Activated CD8-positive, alpha-beta T cell treated with anti-CD3 and anti-CD28 coated beads for 36 hours (primary cell): ENCODE results near the gene PLEKHG1. TPM values are rescaled to one million over a fixed set of nuclear protein-coding genes. Genes with fewer than 3 reads are reported as not detected.

ENCODE experiments used
- ATAC-seq: fragments of 200-7000 bp; cut with Tn5 transposase; one replicate; pipeline ENCODE4 v1.10.0; 2021; ENCODE audit warnings: mild to moderate bottlenecking, moderate library complexity
- CTCF ChIA-PET: fragments of 350-600 bp; sonication (Branson Sonifier 250); formaldehyde crosslinking; loops from one replicate; lab custom pipeline; 2021; ENCODE audit warnings: antibody characterized with exemption; lab: Charles Lee
- POLR2A ChIA-PET: fragments of 350-600 bp; sonication (Branson Sonifier 250); formaldehyde crosslinking; loops from one replicate; lab custom pipeline; 2021; ENCODE audit warnings: antibody characterized with exemption; lab: Charles Lee
- DNase-seq: peaks from one replicate; pipeline ENCODE4 v3.0.0-alpha.2; 2020
- H3K27ac Mint-ChIP-seq: one replicate; pipeline ENCODE4 v1.8.0; 2021; ENCODE audit warnings: mild to moderate bottlenecking, mixed read lengths
- H3K27me3 Mint-ChIP-seq: one replicate; pipeline ENCODE4 v1.8.0; 2021; ENCODE audit warnings: mixed read lengths
- H3K36me3 Mint-ChIP-seq: one replicate; pipeline ENCODE4 v1.8.0; 2021; ENCODE audit warnings: low read depth, mixed read lengths
- H3K4me1 Mint-ChIP-seq: one replicate; pipeline ENCODE4 v1.8.0; 2021; ENCODE audit warnings: low read depth, mixed read lengths
- H3K4me3 Mint-ChIP-seq: one replicate; pipeline ENCODE4 v1.8.0; 2021; ENCODE audit warnings: mild to moderate bottlenecking, moderate library complexity, mixed read lengths
- H3K9me3 Mint-ChIP-seq: one replicate; pipeline ENCODE4 v1.8.0; 2021; ENCODE audit warnings: mixed read lengths
- CTCF ChIP-seq: fragments of 200-600 bp; IDR thresholded peaks from one replicate; pipeline ENCODE4 v1.8.0; 2022; ENCODE audit warnings: antibody characterized with exemption, mild to moderate bottlenecking
- intact Hi-C: fragments of 100-400 bp; cut with micrococcal nuclease; formaldehyde crosslinking; loops from one replicate; pipeline ENCODE4 v1.10.0; 2022
- total RNA-seq, 2 experiments: library from RNA; stranded (reverse); gene quantifications; one replicate each; pipeline ENCODE4 v1.2.3, GENCODE V29; 2021

Gene PLEKHG1
- total RNA-seq, 2 experiments from 2014 or later = 4.2 to 4.8 TPM

GRCh38 chr6:150619275-150619674, 19.6 kb downstream of the PLEKHG1 start:
- TF ChIP-seq CTCF = no peak
- no peak overlapping the region for H3K4me3 Mint-ChIP-seq
- POLR2A ChIA-PET = interaction anchor here (0.9 to 1.4 kb wide), 2 partner anchors 13 to 18 kb away, joined by 3 to 5 read pairs; no protein-coding TSS in a partner anchor
- H3K27ac Mint-ChIP-seq = no peak overlapping the region
- intact Hi-C loops = no loop called here
- no peaks in the 10 kb centered on the region for H3K9me3 Mint-ChIP-seq
- CTCF ChIA-PET = interaction anchor here (1.1 to 2.1 kb wide), 3 partner anchors 13 to 201 kb away, joined by 3 to 6 read pairs (median 4); no protein-coding TSS in a partner anchor
- DNase-seq (no peak), ATAC-seq (no peak)
- H3K4me1 Mint-ChIP-seq = peaks cover 15% of the 10 kb centered on the region
- H3K27me3 Mint-ChIP-seq = peaks cover 14% of the 10 kb centered on the region
- no peaks in the 10 kb centered on the region for H3K36me3 Mint-ChIP-seq

GRCh38 chr6:150620244-150620643, 20.6 kb downstream of the PLEKHG1 start:
- Mint-ChIP-seq H3K27ac (no peak overlapping the region), H3K27me3 (peaks cover 12% of the 10 kb centered on the region), H3K4me3 (no peak overlapping the region), H3K36me3 (no peaks in the 10 kb centered on the region), H3K9me3 (no peaks in the 10 kb centered on the region), H3K4me1 (peaks cover 15% of the 10 kb centered on the region)
- CTCF ChIA-PET = no interaction called here
- TF ChIP-seq CTCF = no peak
- DNase-seq (no peak), ATAC-seq (no peak)
- intact Hi-C loops = no loop called here
- POLR2A ChIA-PET = interaction anchor here (1.4 kb wide), 1 partner anchor 12 kb away, joined by 5 read pairs; no protein-coding TSS in a partner anchor

- ChIA-PET CTCF (no interaction called here), POLR2A (no interaction called here)
- H3K4me3 Mint-ChIP-seq = no peak overlapping the region
- peaks cover 12% of the 10 kb centered on the region for H3K27me3 Mint-ChIP-seq
- ATAC-seq (no peak), DNase-seq (no peak)
- H3K36me3 Mint-ChIP-seq = no peaks in the 10 kb centered on the region
- H3K27ac Mint-ChIP-seq = no peak overlapping the region
- no peak for TF ChIP-seq CTCF
- intact Hi-C loops = no loop called here
- H3K4me1 Mint-ChIP-seq = peaks cover 15% of the 10 kb centered on the region
- no peaks in the 10 kb centered on the region for H3K9me3 Mint-ChIP-seq
These were observed 21.1 kb downstream of the PLEKHG1 start for GRCh38 chr6:150620763-150621162.

GRCh38 chr6:150622476-150622875, 22.8 kb downstream of the PLEKHG1 start:
- Mint-ChIP-seq H3K4me1 (peaks cover 15% of the 10 kb centered on the region), H3K36me3 (no peaks in the 10 kb centered on the region), H3K9me3 (no peaks in the 10 kb centered on the region), H3K27ac (no peak overlapping the region), H3K4me3 (no peak overlapping the region), H3K27me3 (peaks cover 9% of the 10 kb centered on the region)
- intact Hi-C loops = no loop called here
- DNase-seq (no peak), ATAC-seq (no peak)
- no peak for TF ChIP-seq CTCF
- ChIA-PET POLR2A (no interaction called here), CTCF (no interaction called here)

- Mint-ChIP-seq H3K9me3 (no peaks in the 10 kb centered on the region), H3K27me3 (peaks cover 9% of the 10 kb centered on the region), H3K4me3 (no peak overlapping the region), H3K27ac (no peak overlapping the region), H3K4me1 (peaks cover 14% of the 10 kb centered on the region), H3K36me3 (no peaks in the 10 kb centered on the region)
- intact Hi-C loops = no loop called here
- TF ChIP-seq CTCF = no peak
- ATAC-seq (peak; percentile 78), DNase-seq (no peak)
- ChIA-PET POLR2A (no interaction called here), CTCF (no interaction called here)
These were observed 23.5 kb downstream of the PLEKHG1 start for GRCh38 chr6:150622941-150623874.
